OCI-LY7 (cell line): Measurements from ENCODE around the gene ZNRF3. TPM values are rescaled to one million over a fixed set of nuclear protein-coding genes. Genes with fewer than 3 reads are reported as not detected.

Experiments used
- BruUV-seq: library from RNA; stranded (reverse); fragments of 400-500 nt; replicated peaks from 2 replicates; lab custom pipeline; 2021; lab: Mats Ljungman, UMichigan
- CTCF ChIA-PET: fragments of 300-600 bp; sonication (Branson Sonifier 250); formaldehyde crosslinking; loops from one replicate; lab custom pipeline; 2022; ENCODE audit warnings: antibody characterized with exemption; ENCODE audit not compliant: unreplicated experiment; lab: Charles Lee
- POLR2A ChIA-PET: fragments of 300-600 bp; sonication (Branson Sonifier 250); formaldehyde crosslinking; loops from one replicate; lab custom pipeline; 2022; ENCODE audit warnings: antibody characterized with exemption; lab: Charles Lee
- DNase-seq: peaks from one replicate; pipeline ENCODE4 v3.0.0-alpha.2; 2015; ENCODE audit warnings: low spot score
- H2AFZ ChIP-seq: fragments of 200-600 bp; sonication (generic), shearing (Covaris generic); 2 replicates; pipeline ENCODE4 v1.6.1; 2014; ENCODE audit warnings: mild to moderate bottlenecking, antibody characterized with exemption, low read length, moderate library complexity
- H3K27ac ChIP-seq: fragments of 200-600 bp; sonication (generic); 2 replicates; pipeline ENCODE4 v1.5.1; 2014; ENCODE audit warnings: mixed run types, low read depth, mild to moderate bottlenecking, moderate library complexity, low read length, inconsistent platforms; ENCODE audit not compliant: poor library complexity, severe bottlenecking
- H3K36me3 ChIP-seq: fragments of 200-600 bp; sonication (generic); 2 replicates; pipeline ENCODE4 v1.6.1; 2014; ENCODE audit warnings: mild to moderate bottlenecking, antibody characterized with exemption, low read length, moderate library complexity, mixed read lengths; ENCODE audit not compliant: insufficient read depth
- H3K4me1 ChIP-seq: fragments of 200-600 bp; sonication (generic); 2 replicates; pipeline ENCODE4 v1.5.1; 2014; ENCODE audit warnings: mild to moderate bottlenecking, low read length; ENCODE audit not compliant: insufficient read depth, poor library complexity, severe bottlenecking
- H3K4me2 ChIP-seq: fragments of 200-600 bp; sonication (generic); 2 replicates; pipeline ENCODE4 v1.6.1; 2014; ENCODE audit warnings: mild to moderate bottlenecking, low read length
- H3K4me3 ChIP-seq: fragments of 200-600 bp; sonication (generic); 2 replicates; pipeline ENCODE4 v1.5.1; 2014; ENCODE audit warnings: mild to moderate bottlenecking, low read depth, low read length; ENCODE audit not compliant: poor library complexity, severe bottlenecking
- H3K79me2 ChIP-seq: fragments of 200-600 bp; sonication (generic); 2 replicates; pipeline ENCODE4 v1.6.1; 2016; ENCODE audit warnings: low read depth, mild to moderate bottlenecking, low read length, moderate library complexity, mixed read lengths; ENCODE audit not compliant: insufficient read depth
- H3K9me2 ChIP-seq: fragments of 200-600 bp; sonication (generic); 2 replicates; pipeline ENCODE4 v1.6.1; 2016; ENCODE audit warnings: mild to moderate bottlenecking, low read length, mixed read lengths; ENCODE audit not compliant: insufficient read depth
- H3K9me3 ChIP-seq: fragments of 200-600 bp; sonication (generic); 2 replicates; pipeline ENCODE4 v1.6.1; 2014; ENCODE audit warnings: mild to moderate bottlenecking, mixed run types, low read length, mixed read lengths
- H4K20me1 ChIP-seq: fragments of 200-600 bp; sonication (generic); 2 replicates; pipeline ENCODE4 v1.6.1; 2014; ENCODE audit warnings: mild to moderate bottlenecking, antibody characterized with exemption, low read length, moderate library complexity, mixed read lengths; ENCODE audit not compliant: insufficient read depth
- EZH2phosphoT487 ChIP-seq: fragments of 200-600 bp; sonication (generic); IDR thresholded peaks from 2 replicates; pipeline ENCODE4 v1.6.1; 2018; ENCODE audit warnings: low read depth, borderline replicate concordance, mild to moderate bottlenecking, mixed run types, antibody characterized with exemption, low read length, moderate library complexity, mixed read lengths
- intact Hi-C: fragments of 100-400 bp; cut with micrococcal nuclease; formaldehyde crosslinking; loops from one replicate; pipeline ENCODE4 v1.10.0; 2022; ENCODE audit not compliant: unreplicated experiment
- total RNA-seq, 2 experiments: library from RNA; depleted of rRNA in 1 of 2; stranded (reverse); fragments of >200 nt in 1 of 2; shearing (Covaris generic) in 1 of 2; gene quantifications; 2 replicates each; pipeline ENCODE4 v1.2.3, GENCODE V29; 2014 to 2022
- TF ChIP-seq, protein P1 (sequence below): fragments of 200-600 bp; sonication (generic); conservative IDR thresholded peaks from 2 replicates; pipeline ENCODE4 v1.5.1; 2014; ENCODE audit warnings: mild to moderate bottlenecking, antibody characterized with exemption, low read length, moderate library complexity, mixed read lengths

ZNRF3 gene
- total RNA-seq, 2 experiments from 2014 or later = 3.6 to 3.9 TPM

DNA sequence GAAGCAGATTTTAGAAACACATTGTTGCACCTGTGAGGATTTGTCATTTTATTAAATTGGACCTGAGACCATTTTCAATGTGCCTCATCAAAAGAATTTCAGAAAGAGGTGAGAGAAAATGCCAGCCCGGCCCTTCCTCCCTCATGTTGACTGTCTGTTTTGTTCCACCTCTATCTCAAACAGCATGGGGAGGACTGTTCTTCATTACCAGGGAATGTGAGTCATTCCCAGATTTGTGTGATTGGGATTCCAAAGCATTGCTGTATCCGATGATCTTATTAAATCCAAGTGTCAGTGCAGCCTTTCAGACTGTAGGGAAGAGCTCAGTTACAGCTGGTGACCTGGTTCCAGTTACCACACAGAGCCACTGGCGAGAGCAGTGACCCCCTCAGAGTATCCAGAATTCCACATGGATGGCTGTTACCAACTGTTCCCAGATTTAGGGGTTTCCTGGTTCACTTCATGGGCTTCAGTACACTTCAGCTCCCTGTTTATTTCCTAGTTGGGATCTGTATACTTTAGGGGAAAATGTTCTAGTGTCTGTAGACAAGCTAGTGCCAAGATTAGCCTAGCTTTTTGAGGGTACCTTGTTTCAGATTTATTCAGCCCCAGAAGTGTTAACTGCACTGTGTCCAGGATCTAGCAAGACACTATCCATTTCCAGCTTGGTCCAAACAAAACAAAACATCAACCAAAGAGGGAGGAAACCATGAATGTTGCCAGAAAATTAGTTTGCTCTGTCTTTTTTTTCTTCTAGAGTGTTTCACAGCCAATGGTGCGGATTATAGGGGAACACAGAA is 210.3 kb downstream of the ZNRF3 start:
- Histone ChIP-seq H4K20me1 (no peaks in the 10 kb centered on the region; the same call in 1 of the 2 replicates), H3K79me2 (no peaks in the 10 kb centered on the region), H3K27ac (no peak overlapping the region), H3K9me2 (no peaks in the 10 kb centered on the region), H3K4me1 (no peaks in the 10 kb centered on the region), H2AFZ (no peak overlapping the region), H3K4me3 (no peak overlapping the region), H3K4me2 (no peak overlapping the region), H3K9me3 (no peaks in the 10 kb centered on the region), H3K36me3 (no peaks in the 10 kb centered on the region)
- intact Hi-C loops = no loop called here
- CTCF ChIA-PET = no interaction called here
- DNase-seq = no peak
- no TSS peak for BruUV-seq
- POLR2A ChIA-PET = no interaction called here
- no peak for TF ChIP-seq EZH2phosphoT487
- TF ChIP-seq, protein P1, sequence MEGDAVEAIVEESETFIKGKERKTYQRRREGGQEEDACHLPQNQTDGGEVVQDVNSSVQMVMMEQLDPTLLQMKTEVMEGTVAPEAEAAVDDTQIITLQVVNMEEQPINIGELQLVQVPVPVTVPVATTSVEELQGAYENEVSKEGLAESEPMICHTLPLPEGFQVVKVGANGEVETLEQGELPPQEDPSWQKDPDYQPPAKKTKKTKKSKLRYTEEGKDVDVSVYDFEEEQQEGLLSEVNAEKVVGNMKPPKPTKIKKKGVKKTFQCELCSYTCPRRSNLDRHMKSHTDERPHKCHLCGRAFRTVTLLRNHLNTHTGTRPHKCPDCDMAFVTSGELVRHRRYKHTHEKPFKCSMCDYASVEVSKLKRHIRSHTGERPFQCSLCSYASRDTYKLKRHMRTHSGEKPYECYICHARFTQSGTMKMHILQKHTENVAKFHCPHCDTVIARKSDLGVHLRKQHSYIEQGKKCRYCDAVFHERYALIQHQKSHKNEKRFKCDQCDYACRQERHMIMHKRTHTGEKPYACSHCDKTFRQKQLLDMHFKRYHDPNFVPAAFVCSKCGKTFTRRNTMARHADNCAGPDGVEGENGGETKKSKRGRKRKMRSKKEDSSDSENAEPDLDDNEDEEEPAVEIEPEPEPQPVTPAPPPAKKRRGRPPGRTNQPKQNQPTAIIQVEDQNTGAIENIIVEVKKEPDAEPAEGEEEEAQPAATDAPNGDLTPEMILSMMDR = no peak

GRCh38 chr22:29095459-29095858 is 212.1 kb downstream of the ZNRF3 start:
- Histone ChIP-seq H3K36me3 (no peaks in the 10 kb centered on the region), H3K9me3 (no peaks in the 10 kb centered on the region), H4K20me1 (no peaks in the 10 kb centered on the region; the same call in 1 of the 2 replicates), H3K27ac (no peak overlapping the region), H3K4me3 (no peak overlapping the region), H3K79me2 (no peaks in the 10 kb centered on the region), H3K9me2 (no peaks in the 10 kb centered on the region), H3K4me2 (no peak overlapping the region), H2AFZ (no peak overlapping the region), H3K4me1 (no peaks in the 10 kb centered on the region)
- TF ChIP-seq EZH2phosphoT487 = no peak
- TF ChIP-seq, protein P1 = no peak
- intact Hi-C loops = no loop called here
- POLR2A ChIA-PET = no interaction called here
- DNase-seq = no peak
- CTCF ChIA-PET = no interaction called here
- BruUV-seq = no TSS peak
